Thyroid gland (tissue), 4 donors: ENCODE results near the gene PIK3R5.

Source experiments
- POLR2A ChIP-seq, 2 donors: fragments of 450-650 bp; IDR thresholded peaks; one replicate each; pipeline ENCODE4 v1.6.1; 2017; ENCODE audit warnings: antibody characterized with exemption in 2 of 2, mild to moderate bottlenecking in 2 of 2, moderate library complexity in 1 of 2
- TF ChIP-seq, protein P1 (sequence below), 6 experiments: fragments of 200-600 bp in 3 of 6; fragments of 450-650 bp in 3 of 6; sonication (generic) in 3 of 6; IDR thresholded peaks; one replicate each; pipeline ENCODE4 v1.5.1; 2016 to 2019; ENCODE audit warnings: antibody characterized with exemption in 6 of 6, mild to moderate bottlenecking in 2 of 6, inconsistent platforms in 1 of 6, moderate library complexity in 1 of 6

DNA sequence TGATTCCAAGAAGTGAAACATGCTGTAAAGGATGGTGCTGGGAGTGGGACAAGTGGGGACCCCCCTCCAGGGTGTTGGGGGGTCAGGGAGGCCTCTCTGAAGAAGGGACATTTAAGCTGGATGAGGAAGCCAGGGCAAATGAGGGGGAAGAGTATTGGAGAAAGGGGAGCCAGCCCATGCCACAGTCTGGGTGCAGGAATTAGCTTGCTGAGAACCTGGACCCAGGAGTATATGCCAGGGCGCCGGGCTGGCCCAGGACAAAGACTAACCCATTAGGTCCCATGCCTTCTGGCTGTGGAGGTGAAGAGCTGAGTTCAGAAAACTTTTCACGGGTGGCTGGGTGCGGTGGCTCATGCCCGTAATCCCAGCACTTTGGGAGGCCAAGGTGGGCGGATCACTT, 52.4 kb downstream of the PIK3R5 start:
- no peak for TF ChIP-seq POLR2A (IDR thresholded peaks at IDR 0.05)
- TF ChIP-seq, protein P1, sequence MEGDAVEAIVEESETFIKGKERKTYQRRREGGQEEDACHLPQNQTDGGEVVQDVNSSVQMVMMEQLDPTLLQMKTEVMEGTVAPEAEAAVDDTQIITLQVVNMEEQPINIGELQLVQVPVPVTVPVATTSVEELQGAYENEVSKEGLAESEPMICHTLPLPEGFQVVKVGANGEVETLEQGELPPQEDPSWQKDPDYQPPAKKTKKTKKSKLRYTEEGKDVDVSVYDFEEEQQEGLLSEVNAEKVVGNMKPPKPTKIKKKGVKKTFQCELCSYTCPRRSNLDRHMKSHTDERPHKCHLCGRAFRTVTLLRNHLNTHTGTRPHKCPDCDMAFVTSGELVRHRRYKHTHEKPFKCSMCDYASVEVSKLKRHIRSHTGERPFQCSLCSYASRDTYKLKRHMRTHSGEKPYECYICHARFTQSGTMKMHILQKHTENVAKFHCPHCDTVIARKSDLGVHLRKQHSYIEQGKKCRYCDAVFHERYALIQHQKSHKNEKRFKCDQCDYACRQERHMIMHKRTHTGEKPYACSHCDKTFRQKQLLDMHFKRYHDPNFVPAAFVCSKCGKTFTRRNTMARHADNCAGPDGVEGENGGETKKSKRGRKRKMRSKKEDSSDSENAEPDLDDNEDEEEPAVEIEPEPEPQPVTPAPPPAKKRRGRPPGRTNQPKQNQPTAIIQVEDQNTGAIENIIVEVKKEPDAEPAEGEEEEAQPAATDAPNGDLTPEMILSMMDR (IDR thresholded peaks at IDR 0.05), result no peak
